Omental fat pad (tissue), 4 donors: Measurements from ENCODE around the gene CNTN6. TPM values are rescaled to one million over a fixed set of nuclear protein-coding genes. Genes with fewer than 3 reads are reported as not detected.

Experiments used
- ATAC-seq: fragments of 150-250 bp; one replicate; pipeline ENCODE4 v1.9.1; 2016; ENCODE audit warnings: mild to moderate bottlenecking, moderate library complexity; ENCODE audit not compliant: low FRiP score
- DNase-seq: peaks from one replicate; pipeline ENCODE4 v3.0.0-alpha.2; 2019; ENCODE audit warnings: low spot score
- total RNA-seq, 4 donors: library from RNA; depleted of rRNA; stranded (reverse); fragments of >200 nt; gene quantifications; one replicate each; pipeline ENCODE4 v1.1.0, GENCODE V29; 2016
- TF ChIP-seq, protein P1 (sequence below), 3 donors: fragments of 450-650 bp; IDR thresholded peaks; one replicate each; pipeline ENCODE4 v1.5.1; 2016 to 2017; ENCODE audit warnings: antibody characterized with exemption in 3 of 3, mild to moderate bottlenecking in 3 of 3, moderate library complexity in 2 of 3

Gene CNTN6
- total RNA-seq, 4 donors from 2014 or later: 1.0 TPM; not detected in 3

DNA sequence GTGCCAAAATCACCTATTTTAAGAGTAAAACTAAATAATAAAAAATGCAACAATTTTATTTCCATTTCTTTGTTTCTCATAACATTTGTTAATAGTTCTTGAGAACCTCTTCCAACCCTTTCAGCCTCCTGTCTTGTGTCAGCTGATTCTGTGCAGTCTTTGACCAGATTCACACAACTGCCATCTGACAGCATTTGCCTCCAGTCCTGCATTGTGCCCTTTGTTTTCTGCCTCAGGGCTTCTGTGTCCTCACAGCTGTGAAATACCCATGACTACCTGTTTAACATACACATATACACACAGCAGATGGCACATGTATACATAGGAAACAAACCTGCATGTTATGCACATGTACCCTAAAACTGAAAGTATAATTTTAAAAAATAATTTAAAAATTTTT lies 13.2 kb upstream of the CNTN6 start:
- no peak for DNase-seq
- no peak for ATAC-seq
- TF ChIP-seq, protein P1, sequence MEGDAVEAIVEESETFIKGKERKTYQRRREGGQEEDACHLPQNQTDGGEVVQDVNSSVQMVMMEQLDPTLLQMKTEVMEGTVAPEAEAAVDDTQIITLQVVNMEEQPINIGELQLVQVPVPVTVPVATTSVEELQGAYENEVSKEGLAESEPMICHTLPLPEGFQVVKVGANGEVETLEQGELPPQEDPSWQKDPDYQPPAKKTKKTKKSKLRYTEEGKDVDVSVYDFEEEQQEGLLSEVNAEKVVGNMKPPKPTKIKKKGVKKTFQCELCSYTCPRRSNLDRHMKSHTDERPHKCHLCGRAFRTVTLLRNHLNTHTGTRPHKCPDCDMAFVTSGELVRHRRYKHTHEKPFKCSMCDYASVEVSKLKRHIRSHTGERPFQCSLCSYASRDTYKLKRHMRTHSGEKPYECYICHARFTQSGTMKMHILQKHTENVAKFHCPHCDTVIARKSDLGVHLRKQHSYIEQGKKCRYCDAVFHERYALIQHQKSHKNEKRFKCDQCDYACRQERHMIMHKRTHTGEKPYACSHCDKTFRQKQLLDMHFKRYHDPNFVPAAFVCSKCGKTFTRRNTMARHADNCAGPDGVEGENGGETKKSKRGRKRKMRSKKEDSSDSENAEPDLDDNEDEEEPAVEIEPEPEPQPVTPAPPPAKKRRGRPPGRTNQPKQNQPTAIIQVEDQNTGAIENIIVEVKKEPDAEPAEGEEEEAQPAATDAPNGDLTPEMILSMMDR (IDR thresholded peaks at IDR 0.05): no peak

DNA sequence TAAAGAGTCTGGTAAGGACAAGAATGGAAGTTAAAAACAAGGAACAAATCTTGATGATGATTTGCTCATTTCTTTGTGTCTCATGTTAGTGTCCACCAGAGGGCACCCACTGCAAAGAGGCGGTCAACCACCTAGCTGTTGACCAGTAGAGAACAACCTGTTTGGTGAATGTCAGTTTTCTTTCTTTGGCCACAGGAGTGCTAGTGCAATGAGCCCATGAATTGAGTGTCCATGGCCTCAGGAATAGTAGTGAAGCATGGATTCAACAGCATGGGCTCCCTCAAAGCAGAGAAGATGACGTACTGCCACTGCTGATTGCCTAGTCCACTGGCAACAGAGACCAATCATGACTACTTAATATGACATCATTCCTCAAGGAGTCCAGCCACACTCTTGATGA lies 10.7 kb upstream of the CNTN6 start:
- DNase-seq (no peak), ATAC-seq (no peak)
- TF ChIP-seq, protein P1 (IDR thresholded peaks at IDR 0.05): peak in 1 of 3 donors; percentile 23

DNA sequence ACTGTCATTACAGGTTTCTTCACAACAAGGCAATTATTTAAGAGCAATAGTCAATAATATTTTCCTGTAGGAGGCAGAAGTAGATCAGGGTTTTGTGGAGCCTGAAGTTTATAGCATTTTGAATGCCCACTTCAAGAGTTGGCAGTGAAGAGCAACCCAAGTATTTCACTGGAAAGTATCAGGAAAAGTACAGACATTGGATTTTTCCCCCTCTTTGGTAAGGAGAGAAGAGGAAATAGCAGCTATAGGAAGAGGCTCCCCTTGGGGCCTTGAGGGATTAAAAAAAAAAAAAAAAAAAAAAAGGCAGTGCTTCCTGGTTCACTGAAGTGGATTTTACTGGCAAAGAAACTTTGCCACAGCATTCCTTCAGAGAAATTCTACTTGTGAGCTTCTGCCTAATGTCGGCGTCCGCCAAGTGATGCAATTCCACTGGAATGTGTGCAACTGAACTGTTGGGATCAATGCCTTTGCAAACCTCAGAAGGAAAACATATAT lies 5.7 kb upstream of the CNTN6 start:
- DNase-seq (no peak), ATAC-seq (peak; percentile 68)
- TF ChIP-seq, protein P1 (IDR thresholded peaks at IDR 0.05): no peak

DNA sequence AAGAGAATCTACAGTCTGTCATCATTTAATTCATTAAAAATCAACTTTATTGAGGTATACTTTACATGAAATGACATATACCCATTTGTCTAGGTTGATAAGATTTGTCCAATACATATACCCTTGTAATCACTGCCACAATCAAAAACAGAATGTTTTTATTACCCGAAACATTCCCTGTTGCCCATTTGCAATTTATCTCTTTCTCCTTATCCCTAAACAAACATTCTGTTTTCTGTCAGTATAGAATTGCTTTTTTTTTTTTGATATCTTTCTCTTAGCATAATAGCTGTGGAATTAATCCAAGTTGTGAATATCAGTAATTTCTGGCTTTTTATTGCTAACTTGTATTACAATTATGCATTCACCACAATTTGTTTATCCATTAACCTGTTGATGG lies 4.3 kb upstream of the CNTN6 start:
- ATAC-seq (no peak), DNase-seq (no peak)
- TF ChIP-seq, protein P1 (IDR thresholded peaks at IDR 0.05): no peak

DNA sequence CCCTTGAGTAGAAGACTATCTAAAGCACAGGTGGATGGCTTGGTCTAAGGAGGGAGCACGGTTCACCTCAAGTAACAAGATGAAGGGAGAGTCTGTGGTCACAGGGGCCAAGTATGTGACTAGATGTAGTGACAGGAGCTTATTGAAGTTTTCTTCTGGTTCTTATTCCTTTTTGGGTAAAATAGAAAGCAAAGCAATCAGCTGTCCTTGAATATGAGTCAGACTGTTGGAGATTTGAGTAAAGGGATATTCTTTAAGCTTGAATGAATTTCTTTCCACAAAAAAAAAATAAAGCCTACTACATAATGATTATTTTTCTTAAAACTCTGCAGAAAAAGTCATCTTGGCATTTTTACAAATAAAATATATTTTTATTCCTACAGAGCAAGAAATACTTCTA lies 1.5 kb upstream of the CNTN6 start:
- TF ChIP-seq, protein P1 (IDR thresholded peaks at IDR 0.05): no peak
- DNase-seq (no peak), ATAC-seq (no peak)

DNA sequence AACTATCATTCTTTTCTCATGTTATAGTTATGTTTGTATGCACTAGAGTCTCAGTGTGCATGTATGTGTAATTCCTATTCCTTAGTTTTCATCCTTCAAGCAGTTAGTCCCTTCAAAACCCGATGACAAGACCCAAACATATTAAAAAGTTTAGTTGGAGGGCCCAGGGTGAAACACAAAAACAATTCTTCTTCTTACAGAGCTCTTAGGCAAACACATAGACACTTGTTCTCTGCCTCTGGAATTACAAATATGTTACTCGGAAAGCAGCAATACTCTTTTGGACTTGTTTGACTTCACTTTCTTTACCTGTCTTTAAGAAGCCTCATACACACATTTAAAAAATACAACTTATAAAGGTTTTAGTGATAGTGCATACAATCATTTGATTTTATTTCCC lies 763 bp upstream of the CNTN6 start:
- TF ChIP-seq, protein P1 (IDR thresholded peaks at IDR 0.05): no peak
- no peak for ATAC-seq
- no peak for DNase-seq

DNA sequence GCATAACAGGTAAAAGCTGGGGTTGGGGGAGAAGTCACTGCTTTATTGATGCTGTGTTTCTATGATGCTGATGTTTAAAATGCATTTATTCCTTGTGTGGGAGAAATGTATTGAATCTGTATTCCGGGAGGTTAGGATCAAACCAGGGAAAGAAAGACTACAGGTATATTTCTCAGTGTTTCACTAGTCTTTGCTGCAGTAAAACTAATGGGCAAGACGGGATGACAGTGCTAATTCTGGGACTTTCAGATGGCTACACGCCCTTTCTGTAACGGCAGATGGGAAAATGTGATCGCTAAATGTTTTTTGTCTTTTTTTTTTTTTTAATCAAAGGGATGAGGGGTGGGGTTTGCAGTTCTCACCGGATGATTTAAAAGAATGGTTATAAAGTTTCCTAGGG lies 393 bp downstream of the CNTN6 start:
- TF ChIP-seq, protein P1 (IDR thresholded peaks at IDR 0.05): no peak

More for the DNA sequence above, 393 bp downstream of the CNTN6 start:
- no peak for ATAC-seq
- no peak for DNase-seq
